HG02759 (cell line): ENCODE measurements around the gene SNED1.

Source experiments
- ATAC-seq: cut with Tn5 transposase; IDR thresholded peaks from one replicate; pipeline ENCODE4 v1.9.1; 2021; ENCODE audit warnings: mild to moderate bottlenecking, moderate library complexity; ENCODE audit not compliant: unreplicated experiment

Gene SNED1

DNA sequence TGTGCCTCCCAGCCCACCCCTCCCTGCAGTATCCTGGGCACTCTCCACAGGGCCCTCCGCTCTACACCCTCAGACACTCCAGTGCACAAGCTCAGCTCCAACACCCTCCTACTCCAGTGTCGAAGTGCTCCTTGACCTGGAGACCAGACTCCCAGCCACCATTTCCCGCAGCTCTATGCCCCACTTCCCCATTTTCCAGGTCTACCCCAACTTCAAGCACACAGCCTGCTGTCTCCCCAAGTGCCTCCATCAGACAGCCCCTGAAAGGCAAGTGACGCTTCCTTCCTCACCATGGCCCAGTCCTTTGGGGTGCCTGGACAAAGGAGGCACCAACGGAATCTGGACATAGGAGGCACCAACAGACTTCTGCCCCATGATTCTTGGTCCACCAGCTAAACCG, 143.6 kb downstream of the SNED1 start:
- no peak for ATAC-seq

GRCh38 chr2:241142593-241142992, 144.2 kb downstream of the SNED1 start:
- no peak for ATAC-seq
